Prostate gland (tissue), 2 donors: ENCODE measurements around the gene SFXN1.

Experiments used
- POLR2A ChIP-seq: fragments of 450-650 bp; IDR thresholded peaks from one replicate; pipeline ENCODE4 v1.6.1; 2016; ENCODE audit warnings: antibody characterized with exemption, mild to moderate bottlenecking
- POLR2AphosphoS5 ChIP-seq: sonication (generic); formaldehyde crosslinking; IDR thresholded peaks from one replicate; pipeline ENCODE4 v1.6.1; 2017; ENCODE audit warnings: antibody characterized with exemption
- TF ChIP-seq, protein P1 (sequence below), 4 experiments: fragments of 200-600 bp in 2 of 4; fragments of 450-650 bp in 2 of 4; sonication (generic) in 2 of 4; IDR thresholded peaks; 1 replicate in 3 of 4; 2 replicates in 1 of 4; pipeline ENCODE4 v1.5.1; 2016 to 2019; ENCODE audit warnings: antibody characterized with exemption in 4 of 4, mild to moderate bottlenecking in 2 of 4, moderate library complexity in 2 of 4

DNA sequence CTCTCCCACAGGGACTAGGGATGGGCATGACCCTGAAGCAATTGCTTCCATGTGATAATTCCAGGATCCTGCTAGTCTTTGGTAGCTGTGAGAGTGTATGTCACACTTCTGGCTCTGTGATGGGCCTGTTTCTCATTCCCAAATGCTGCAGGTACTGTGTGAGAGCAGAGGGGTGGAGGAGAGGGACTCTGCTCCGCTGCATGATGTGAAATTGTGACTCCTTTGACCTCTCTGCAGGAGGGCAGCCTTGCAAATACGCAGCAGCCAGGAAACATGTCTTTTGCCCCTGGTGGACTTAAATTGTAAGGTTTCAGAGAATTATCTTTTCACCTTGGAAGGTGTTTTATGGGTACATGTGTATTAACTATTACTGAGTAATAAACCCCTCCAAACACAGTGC is 61.6 kb downstream of the SFXN1 start:
- TF ChIP-seq, protein P1, sequence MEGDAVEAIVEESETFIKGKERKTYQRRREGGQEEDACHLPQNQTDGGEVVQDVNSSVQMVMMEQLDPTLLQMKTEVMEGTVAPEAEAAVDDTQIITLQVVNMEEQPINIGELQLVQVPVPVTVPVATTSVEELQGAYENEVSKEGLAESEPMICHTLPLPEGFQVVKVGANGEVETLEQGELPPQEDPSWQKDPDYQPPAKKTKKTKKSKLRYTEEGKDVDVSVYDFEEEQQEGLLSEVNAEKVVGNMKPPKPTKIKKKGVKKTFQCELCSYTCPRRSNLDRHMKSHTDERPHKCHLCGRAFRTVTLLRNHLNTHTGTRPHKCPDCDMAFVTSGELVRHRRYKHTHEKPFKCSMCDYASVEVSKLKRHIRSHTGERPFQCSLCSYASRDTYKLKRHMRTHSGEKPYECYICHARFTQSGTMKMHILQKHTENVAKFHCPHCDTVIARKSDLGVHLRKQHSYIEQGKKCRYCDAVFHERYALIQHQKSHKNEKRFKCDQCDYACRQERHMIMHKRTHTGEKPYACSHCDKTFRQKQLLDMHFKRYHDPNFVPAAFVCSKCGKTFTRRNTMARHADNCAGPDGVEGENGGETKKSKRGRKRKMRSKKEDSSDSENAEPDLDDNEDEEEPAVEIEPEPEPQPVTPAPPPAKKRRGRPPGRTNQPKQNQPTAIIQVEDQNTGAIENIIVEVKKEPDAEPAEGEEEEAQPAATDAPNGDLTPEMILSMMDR (IDR thresholded peaks at IDR 0.05) = no peak
- TF ChIP-seq POLR2A (no peak), POLR2AphosphoS5 (no peak)
